Activated CD8-positive, alpha-beta memory T cell treated with anti-CD3 and anti-CD28 coated beads, Interleukin-2, amount 50 U/mL, for 4 hours (primary cell): ENCODE results near the gene PLA2G4F.

Experiments
- DNase-seq: peaks from one replicate; pipeline ENCODE4 v3.0.0-alpha.2; 2020

PLA2G4F gene

GRCh38 chr15:42130246-42130986, 26.0 kb downstream of the PLA2G4F start:
- no peak for DNase-seq

- DNase-seq: no peak
Observed at GRCh38 chr15:42129364-42129763, 27.1 kb downstream of the PLA2G4F start.

GRCh38 chr15:42128476-42128875, 28.0 kb downstream of the PLA2G4F start:
- no peak for DNase-seq

- no peak for DNase-seq
Observed at GRCh38 chr15:42123546-42123945, 32.9 kb downstream of the PLA2G4F start.

- no peak for DNase-seq
Observed at GRCh38 chr15:42121682-42122081, 34.8 kb downstream of the PLA2G4F start.

GRCh38 chr15:42121021-42121420, 35.4 kb downstream of the PLA2G4F start:
- DNase-seq: no peak

GRCh38 chr15:42120285-42120684, 36.2 kb downstream of the PLA2G4F start:
- no peak for DNase-seq

GRCh38 chr15:42119446-42119760, 37.0 kb downstream of the PLA2G4F start:
- DNase-seq: no peak

GRCh38 chr15:42118650-42119445, 37.6 kb downstream of the PLA2G4F start:
- DNase-seq: no peak

- no peak for DNase-seq
Observed at GRCh38 chr15:42111924-42112323, 44.5 kb downstream of the PLA2G4F start.

GRCh38 chr15:42110367-42110766, 46.1 kb downstream of the PLA2G4F start:
- no peak for DNase-seq

GRCh38 chr15:42108806-42109205, 47.6 kb downstream of the PLA2G4F start:
- DNase-seq: no peak

GRCh38 chr15:42108189-42108588, 48.2 kb downstream of the PLA2G4F start:
- DNase-seq: no peak

- DNase-seq: no peak
Observed at GRCh38 chr15:42107473-42107872, 49.0 kb downstream of the PLA2G4F start.

GRCh38 chr15:42106288-42106687, 50.1 kb downstream of the PLA2G4F start:
- DNase-seq: no peak

GRCh38 chr15:42104095-42104891, 52.1 kb downstream of the PLA2G4F start:
- no peak for DNase-seq

- DNase-seq: no peak
Observed at GRCh38 chr15:42102646-42103235, 53.7 kb downstream of the PLA2G4F start.

GRCh38 chr15:42101861-42102260, 54.6 kb downstream of the PLA2G4F start:
- DNase-seq: no peak

GRCh38 chr15:42100021-42100800, 56.2 kb downstream of the PLA2G4F start:
- DNase-seq: no peak

GRCh38 chr15:42097018-42097417, 59.4 kb downstream of the PLA2G4F start:
- no peak for DNase-seq

- DNase-seq: no peak
Observed at GRCh38 chr15:42094512-42094963, 61.9 kb downstream of the PLA2G4F start, which contains the start of gene PLA2G4D. PLA2G4D (minus strand) TSS chr15:42094562; CDS start chr15:42094459, 103 bp downstream.

GRCh38 chr15:42093966-42094365, 62.5 kb downstream of the PLA2G4F start:
- DNase-seq: no peak
